Mesenchymal stem cell (in vitro differentiated cells and primary cell): Measurements from ENCODE around the gene ACOX2.
A peak's percentile ranks its signal among the peaks of the same experiment; 100 is the strongest.

Source experiments
- DNase-seq: peaks from one replicate; pipeline ENCODE4 v3.0.0-alpha.2; 2013
- H2AFZ ChIP-seq: one replicate; pipeline ENCODE4 v1.6.1; 2013; ENCODE audit warnings: low read depth, mild to moderate bottlenecking, control low read depth, inconsistent platforms, low read length, moderate library complexity
- H2AK5ac ChIP-seq: 2 replicates; pipeline ENCODE4 v1.6.1; 2013; ENCODE audit warnings: low read length, moderate library complexity, mild to moderate bottlenecking, inconsistent platforms; ENCODE audit not compliant: severe bottlenecking
- H2BK120ac ChIP-seq: one replicate; pipeline ENCODE4 v1.6.1; 2013; ENCODE audit warnings: low read depth, mild to moderate bottlenecking, inconsistent platforms, low read length, moderate library complexity
- H2BK12ac ChIP-seq, 2 experiments: one replicate each; pipeline ENCODE4 v1.6.1; 2013; ENCODE audit warnings: inconsistent platforms in 2 of 2, low read length in 2 of 2, mild to moderate bottlenecking in 2 of 2, moderate library complexity in 2 of 2, control low read depth in 1 of 2
- H2BK15ac ChIP-seq: one replicate; pipeline ENCODE4 v1.6.1; 2013; ENCODE audit warnings: mild to moderate bottlenecking, low read depth, inconsistent platforms; ENCODE audit not compliant: poor library complexity, severe bottlenecking
- H2BK5ac ChIP-seq: 2 replicates; pipeline ENCODE4 v1.6.1; 2013; ENCODE audit warnings: low read depth, mild to moderate bottlenecking, low read length, control low read depth, inconsistent platforms; ENCODE audit not compliant: poor library complexity, severe bottlenecking
- H3K14ac ChIP-seq, 2 experiments: one replicate each; pipeline ENCODE4 v1.6.1; 2013; ENCODE audit warnings: inconsistent platforms in 2 of 2, low read length in 2 of 2, control low read depth in 1 of 2, mild to moderate bottlenecking in 1 of 2, moderate library complexity in 1 of 2
- H3K18ac ChIP-seq, 2 experiments: one replicate each; pipeline ENCODE4 v1.6.1; 2013; ENCODE audit warnings: inconsistent platforms in 2 of 2, low read length in 2 of 2, control low read depth in 1 of 2, low read depth in 1 of 2, mild to moderate bottlenecking in 1 of 2
- H3K23ac ChIP-seq, 2 experiments: one replicate each; pipeline ENCODE4 v1.6.1; 2013; ENCODE audit warnings: inconsistent platforms in 2 of 2, low read length in 2 of 2, mild to moderate bottlenecking in 2 of 2, moderate library complexity in 2 of 2, control low read depth in 1 of 2
- H3K27ac ChIP-seq: 2 replicates; pipeline ENCODE4 v1.5.1; 2013; ENCODE audit warnings: mild to moderate bottlenecking, moderate library complexity, low read length, control low read depth, inconsistent platforms; ENCODE audit not compliant: poor library complexity, severe bottlenecking
- H3K27me3 ChIP-seq, 2 experiments: 2 replicates each; pipeline versions ENCODE4 v1.6.1 to v1.7.0; 2013; ENCODE audit warnings: low read length in 2 of 2, mild to moderate bottlenecking in 2 of 2, moderate library complexity in 2 of 2, control low read depth in 1 of 2, inconsistent platforms in 1 of 2; ENCODE audit not compliant: control insufficient read depth in 1 of 2, insufficient read depth in 1 of 2
- H3K36me3 ChIP-seq, 2 experiments: 2 replicates each; pipeline versions ENCODE4 v1.6.1 to v1.7.0; 2013; ENCODE audit warnings: low read length in 2 of 2, control low read depth in 1 of 2, inconsistent platforms in 1 of 2, low read depth in 1 of 2, mild to moderate bottlenecking in 1 of 2; ENCODE audit not compliant: insufficient read depth in 2 of 2, control insufficient read depth in 1 of 2
- H3K4ac ChIP-seq, 2 experiments: one replicate each; pipeline ENCODE4 v1.6.1; 2013; ENCODE audit warnings: inconsistent platforms in 2 of 2, low read length in 2 of 2, mild to moderate bottlenecking in 2 of 2, moderate library complexity in 2 of 2, control low read depth in 1 of 2, low read depth in 1 of 2
- H3K4me1 ChIP-seq: 2 replicates; pipeline ENCODE4 v1.6.1; 2013; ENCODE audit warnings: low read depth, low read length, control low read depth; ENCODE audit not compliant: control insufficient read depth, insufficient read depth
- H3K4me2 ChIP-seq: 2 replicates; pipeline ENCODE4 v1.6.1; 2013; ENCODE audit warnings: low read length, mild to moderate bottlenecking, inconsistent platforms; ENCODE audit not compliant: poor library complexity, severe bottlenecking
- H3K4me3 ChIP-seq, 2 experiments: 2 replicates each; pipeline versions ENCODE4 v1.5.1 to v1.7.0; 2013; ENCODE audit warnings: low read length in 2 of 2, mild to moderate bottlenecking in 2 of 2, control low read depth in 1 of 2, low read depth in 1 of 2; ENCODE audit not compliant: insufficient read depth in 1 of 2
- H3K79me1 ChIP-seq: replicated peaks from 2 replicates; pipeline ENCODE4 v1.6.1; 2013; ENCODE audit warnings: mild to moderate bottlenecking, control low read depth, low read length, inconsistent platforms; ENCODE audit not compliant: poor library complexity, severe bottlenecking
- H3K9ac ChIP-seq: 2 replicates; pipeline ENCODE4 v1.7.0; 2013; ENCODE audit warnings: mild to moderate bottlenecking, low read length, moderate library complexity
- H3K9me3 ChIP-seq: 2 replicates; pipeline ENCODE4 v1.7.0; 2013; ENCODE audit warnings: mild to moderate bottlenecking, low read length; ENCODE audit not compliant: control insufficient read depth
- H4K8ac ChIP-seq: one replicate; pipeline ENCODE4 v1.6.1; 2013; ENCODE audit warnings: inconsistent platforms, mild to moderate bottlenecking, low read length, moderate library complexity
- H4K91ac ChIP-seq: one replicate; pipeline ENCODE4 v1.6.1; 2013; ENCODE audit warnings: mild to moderate bottlenecking, low read length, inconsistent platforms
- WGBS: methylation state at CpG from one replicate; pipeline ENCODE4 v1.1.7; 2013; ENCODE audit warnings: mixed read lengths; 5-methylcytosine and 5-hydroxymethylcytosine counted together

Gene ACOX2

DNA sequence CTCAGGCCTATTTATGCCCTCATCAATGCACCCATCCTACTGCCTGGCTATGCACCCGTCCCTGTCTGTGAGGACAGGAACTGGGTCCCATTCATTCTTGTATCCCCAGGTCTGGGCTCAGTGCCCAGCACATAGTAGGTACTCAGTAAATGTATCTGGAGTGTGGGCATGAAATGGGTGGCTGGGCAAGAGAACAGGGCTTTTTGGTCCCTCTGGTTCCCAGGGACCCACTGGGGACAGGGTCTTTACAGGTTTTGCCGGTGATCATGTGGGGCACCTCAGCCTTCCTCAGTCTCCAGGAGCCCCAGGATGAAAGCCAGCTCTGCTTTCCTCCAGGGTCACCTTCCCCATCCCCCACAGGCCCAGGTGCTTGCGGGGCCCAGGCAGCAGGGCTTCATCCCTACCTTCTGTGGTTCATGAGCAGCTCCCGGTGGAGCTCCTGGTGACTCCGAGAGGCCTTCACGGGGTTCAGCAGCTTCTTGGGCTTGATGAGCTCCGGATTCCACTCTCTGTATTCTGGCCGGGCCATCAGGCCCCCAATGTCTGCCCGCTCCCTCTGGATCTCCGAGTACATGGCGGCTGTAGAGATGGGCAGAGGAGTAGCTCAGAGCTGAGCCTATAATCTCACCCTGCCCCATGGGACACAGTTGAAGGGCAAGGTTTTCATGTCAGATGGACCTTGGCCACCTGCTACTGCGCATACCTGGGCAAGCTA lies 32.5 kb upstream of the ACOX2 start:
- no peak overlapping the region for H3K23ac ChIP-seq
- no peaks in the 10 kb centered on the region for H3K36me3 ChIP-seq
- no peak overlapping the region for H2AK5ac ChIP-seq
- no peaks in the 10 kb centered on the region for H3K79me1 ChIP-seq
- no peaks in the 10 kb centered on the region for H3K9me3 ChIP-seq
- DNase-seq = no peak
- H3K4me2 ChIP-seq = no peak overlapping the region
- H2AFZ ChIP-seq = no peak overlapping the region
- no peak overlapping the region for H2BK5ac ChIP-seq
- H4K91ac ChIP-seq = no peak overlapping the region
- H2BK15ac ChIP-seq = no peak overlapping the region
- WGBS = 95% methylated on average over 12 of the region's 12 CpGs
- H3K27ac ChIP-seq = no peak overlapping the region
- peak overlapping the region; percentile 12 for H3K9ac ChIP-seq
- H3K4me1 ChIP-seq = peaks cover 3% of the 10 kb centered on the region
- no peak overlapping the region for H3K4me3 ChIP-seq
- peaks cover 0 to 2% of the 10 kb centered on the region in 2 experiments for H3K27me3 ChIP-seq
- no peak overlapping the region for H3K18ac ChIP-seq
- H3K4ac ChIP-seq = no peak overlapping the region
- H3K14ac ChIP-seq = no peak overlapping the region
- H4K8ac ChIP-seq = no peak overlapping the region
- no peak overlapping the region for H2BK120ac ChIP-seq
- no peak overlapping the region for H2BK12ac ChIP-seq

GRCh38 chr3:58568572-58569286 lies 31.7 kb upstream of the ACOX2 start:
- Histone ChIP-seq H3K27me3 (no peaks in the 10 kb centered on the region), H3K14ac (no peak overlapping the region), H3K4me3 (no peak overlapping the region), H2BK5ac (no peak overlapping the region), H3K4me2 (no peak overlapping the region), H3K9me3 (no peaks in the 10 kb centered on the region), H2AFZ (no peak overlapping the region), H3K36me3 (no peaks in the 10 kb centered on the region), H4K8ac (no peak overlapping the region), H3K23ac (no peak overlapping the region), H3K9ac (peak overlapping the region; percentile 12), H3K4ac (no peak overlapping the region), H4K91ac (no peak overlapping the region), H3K79me1 (no peaks in the 10 kb centered on the region), H2BK15ac (no peak overlapping the region), H2AK5ac (no peak overlapping the region), H2BK120ac (no peak overlapping the region), H3K18ac (no peak overlapping the region), H2BK12ac (no peak overlapping the region), H3K4me1 (peaks cover 3% of the 10 kb centered on the region), H3K27ac (no peak overlapping the region)
- 39% methylated on average over 16 of the region's 17 CpGs for WGBS
- DNase-seq = peak; percentile 62

DNA sequence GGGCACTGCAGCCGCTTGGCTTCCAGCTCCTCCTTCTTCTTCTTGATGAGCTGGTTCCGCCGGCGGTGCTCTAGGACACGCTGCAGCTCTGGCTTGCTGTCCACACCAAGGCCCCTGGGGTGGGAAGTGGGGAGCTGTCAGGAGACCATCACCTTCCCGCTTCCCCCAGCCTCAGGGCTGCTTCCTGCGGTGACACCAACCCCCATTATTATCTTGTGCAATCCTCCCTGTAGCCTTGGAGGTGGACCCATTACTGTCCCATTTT lies 30.2 kb upstream of the ACOX2 start:
- Histone ChIP-seq H3K79me1 (no peaks in the 10 kb centered on the region), H4K8ac (no peak overlapping the region), H2BK5ac (no peak overlapping the region), H3K18ac (no peak overlapping the region), H4K91ac (no peak overlapping the region), H3K4me2 (no peak overlapping the region), H3K23ac (no peak overlapping the region), H3K4ac (no peak overlapping the region), H2BK15ac (no peak overlapping the region), H2AFZ (no peak overlapping the region), H3K4me1 (peaks cover 7% of the 10 kb centered on the region), H3K9ac (no peak overlapping the region), H3K27me3 (no peaks in the 10 kb centered on the region), H2BK120ac (no peak overlapping the region), H3K9me3 (no peaks in the 10 kb centered on the region), H3K27ac (no peak overlapping the region), H3K4me3 (peak overlapping the region in 1 of 2 experiments; percentile 16), H2AK5ac (peak overlapping the region; percentile 44), H3K36me3 (no peaks in the 10 kb centered on the region), H3K14ac (no peak overlapping the region), H2BK12ac (no peak overlapping the region)
- DNase-seq = no peak
- WGBS = 94% methylated on average over 3 of the region's 7 CpGs

- Histone ChIP-seq H3K4me2 (no peak overlapping the region), H3K27me3 (no peaks in the 10 kb centered on the region), H2BK15ac (no peak overlapping the region), H3K14ac (no peak overlapping the region), H3K4me1 (peaks cover 7% of the 10 kb centered on the region), H3K79me1 (no peaks in the 10 kb centered on the region), H2BK5ac (no peak overlapping the region), H3K4me3 (peak overlapping the region in 1 of 2 experiments; percentile 16), H3K9ac (no peak overlapping the region), H2BK12ac (no peak overlapping the region), H3K18ac (no peak overlapping the region), H3K36me3 (no peaks in the 10 kb centered on the region), H2BK120ac (no peak overlapping the region), H3K27ac (no peak overlapping the region), H3K23ac (no peak overlapping the region), H2AFZ (no peak overlapping the region), H4K8ac (no peak overlapping the region), H4K91ac (no peak overlapping the region), H3K4ac (no peak overlapping the region), H2AK5ac (peak overlapping the region; percentile 44), H3K9me3 (no peaks in the 10 kb centered on the region)
- 94% methylated on average over 8 of the region's 9 CpGs for WGBS
- no peak for DNase-seq
Observed at GRCh38 chr3:58566398-58567250, 29.6 kb upstream of the ACOX2 start.
